Calu3 (cell line): ENCODE measurements around the gene OLFM4. TPM values are rescaled to one million over a fixed set of nuclear protein-coding genes. Genes with fewer than 3 reads are reported as not detected.

Source experiments
- BruUV-seq: library from RNA; stranded (reverse); fragments of 400-500 nt; replicated peaks from 2 replicates; lab custom pipeline; 2021; lab: Mats Ljungman, UMichigan
- CTCF ChIA-PET: fragments of 300-600 bp; sonication (Branson Sonifier 250); formaldehyde crosslinking; loops from one replicate; lab custom pipeline; 2022; ENCODE audit warnings: antibody characterized with exemption; lab: Charles Lee
- DNase-seq: peaks from one replicate; pipeline ENCODE4 v3.0.0; 2022
- H3K27ac Mint-ChIP-seq: one replicate; pipeline ENCODE4 v1.8.0; 2022; ENCODE audit warnings: mixed read lengths; ENCODE audit not compliant: unreplicated experiment
- H3K27me3 Mint-ChIP-seq: one replicate; pipeline ENCODE4 v1.8.0; 2022; ENCODE audit warnings: mixed read lengths; ENCODE audit not compliant: unreplicated experiment
- H3K36me3 Mint-ChIP-seq: one replicate; pipeline ENCODE4 v1.8.0; 2022; ENCODE audit warnings: mild to moderate bottlenecking, moderate library complexity, mixed read lengths; ENCODE audit not compliant: insufficient read depth, unreplicated experiment
- H3K4me1 Mint-ChIP-seq: one replicate; pipeline ENCODE4 v1.8.0; 2022; ENCODE audit warnings: mild to moderate bottlenecking, low read depth, mixed read lengths; ENCODE audit not compliant: unreplicated experiment
- H3K4me3 Mint-ChIP-seq: one replicate; pipeline ENCODE4 v1.8.0; 2022; ENCODE audit warnings: mild to moderate bottlenecking, low read depth, moderate library complexity, mixed read lengths; ENCODE audit not compliant: unreplicated experiment
- H3K9me3 Mint-ChIP-seq: one replicate; pipeline ENCODE4 v1.8.0; 2022; ENCODE audit warnings: low read depth, mixed read lengths; ENCODE audit not compliant: unreplicated experiment
- CTCF ChIP-seq: fragments of 200-600 bp; IDR thresholded peaks from one replicate; pipeline ENCODE4 v1.8.0; 2022; ENCODE audit warnings: antibody characterized with exemption; ENCODE audit not compliant: unreplicated experiment
- intact Hi-C: fragments of 100-400 bp; cut with micrococcal nuclease; formaldehyde crosslinking; loops from one replicate; pipeline ENCODE4 v1.10.0; 2022; ENCODE audit not compliant: unreplicated experiment
- total RNA-seq: library from RNA; stranded (reverse); gene quantifications from 2 replicates; pipeline ENCODE4 v1.2.3, GENCODE V29; 2022

OLFM4 gene
- total RNA-seq, 1 experiment from 2014 or later = 33.5 TPM

GRCh38 chr13:53018690-53019647 is 9.6 kb upstream of the OLFM4 start:
- Mint-ChIP-seq H3K36me3 (no peaks in the 10 kb centered on the region), H3K9me3 (no peaks in the 10 kb centered on the region), H3K27me3 (no peaks in the 10 kb centered on the region), H3K27ac (no peak overlapping the region), H3K4me3 (no peak overlapping the region), H3K4me1 (no peaks in the 10 kb centered on the region)
- BruUV-seq = no TSS peak
- intact Hi-C loops = no loop called here
- TF ChIP-seq CTCF = no peak
- CTCF ChIA-PET = interaction anchor here (0.6 to 1.0 kb wide), 2 partner anchors 8 to 282 kb away, joined by 3 read pairs; no protein-coding TSS in a partner anchor
- DNase-seq = no peak

- H3K9me3 Mint-ChIP-seq = no peaks in the 10 kb centered on the region
- no peaks in the 10 kb centered on the region for H3K27me3 Mint-ChIP-seq
- intact Hi-C loops = no loop called here
- CTCF ChIA-PET = no interaction called here
- no peak overlapping the region for H3K4me3 Mint-ChIP-seq
- BruUV-seq = no TSS peak
- H3K27ac Mint-ChIP-seq = no peak overlapping the region
- no peaks in the 10 kb centered on the region for H3K36me3 Mint-ChIP-seq
- no peak for TF ChIP-seq CTCF
- no peak for DNase-seq
- no peaks in the 10 kb centered on the region for H3K4me1 Mint-ChIP-seq
These were observed 7.8 kb upstream of the OLFM4 start for GRCh38 chr13:53020764-53021335.

- H3K36me3 Mint-ChIP-seq = no peaks in the 10 kb centered on the region
- no peaks in the 10 kb centered on the region for H3K9me3 Mint-ChIP-seq
- no peak for TF ChIP-seq CTCF
- H3K27ac Mint-ChIP-seq = no peak overlapping the region
- no TSS peak for BruUV-seq
- intact Hi-C loops = no loop called here
- no peak overlapping the region for H3K4me3 Mint-ChIP-seq
- no peak for DNase-seq
- H3K4me1 Mint-ChIP-seq = no peaks in the 10 kb centered on the region
- CTCF ChIA-PET = interaction anchor here (1.1 kb wide), 1 partner anchor 128 kb away, joined by 3 read pairs; no protein-coding TSS in a partner anchor
- no peaks in the 10 kb centered on the region for H3K27me3 Mint-ChIP-seq
These were observed 5.4 kb upstream of the OLFM4 start for GRCh38 chr13:53023246-53023645.

GRCh38 chr13:53028063-53028462 is 550 bp upstream of the OLFM4 start:
- no peak for DNase-seq
- H3K4me3 Mint-ChIP-seq = no peak overlapping the region
- intact Hi-C loops = no loop called here
- H3K9me3 Mint-ChIP-seq = no peaks in the 10 kb centered on the region
- no TSS peak for BruUV-seq
- no peak for TF ChIP-seq CTCF
- H3K36me3 Mint-ChIP-seq = no peaks in the 10 kb centered on the region
- no peaks in the 10 kb centered on the region for H3K27me3 Mint-ChIP-seq
- H3K27ac Mint-ChIP-seq = no peak overlapping the region
- no peaks in the 10 kb centered on the region for H3K4me1 Mint-ChIP-seq
- CTCF ChIA-PET = interaction anchor here (0.7 kb wide), 1 partner anchor 60 kb away, joined by 3 read pairs; no protein-coding TSS in a partner anchor
